ENCODE data around the gene PNPLA2.

DNA sequence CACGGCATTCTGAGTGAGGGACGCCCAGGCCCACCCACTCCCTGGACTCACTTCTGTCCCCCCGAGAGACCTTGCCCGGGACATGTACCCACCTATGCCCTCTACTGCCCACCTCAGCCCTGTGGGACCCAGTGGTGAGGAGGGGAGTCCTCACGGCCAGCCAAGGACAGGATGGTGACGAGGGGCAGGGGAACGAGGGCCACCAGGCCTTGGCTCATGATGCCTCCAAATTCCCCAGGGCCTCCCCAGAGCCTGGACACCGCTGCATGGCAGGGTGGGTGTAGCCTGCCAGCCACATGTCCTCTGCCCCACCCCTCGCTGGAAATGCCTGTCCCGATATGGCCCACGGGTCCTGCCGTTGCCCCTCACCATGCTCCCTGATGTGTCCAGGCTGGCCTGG, 50.1 kb downstream of the PNPLA2 start:
- TF ChIP-seq ZNF274 (IDR thresholded peaks at IDR 0.05; ENCODE audit: low read depth, low read length) (no peak), YY1 (IDR thresholded peaks at IDR 0.05; ENCODE audit: insufficient read depth, insufficient read length) (no peak), SUZ12 (IDR thresholded peaks at IDR 0.05; ENCODE audit: extremely low read depth, insufficient read depth, insufficient read length) (no peak)

Data from NT2/D1 (cell line).